ENCODE results near the gene SPTAN1.

DNA sequence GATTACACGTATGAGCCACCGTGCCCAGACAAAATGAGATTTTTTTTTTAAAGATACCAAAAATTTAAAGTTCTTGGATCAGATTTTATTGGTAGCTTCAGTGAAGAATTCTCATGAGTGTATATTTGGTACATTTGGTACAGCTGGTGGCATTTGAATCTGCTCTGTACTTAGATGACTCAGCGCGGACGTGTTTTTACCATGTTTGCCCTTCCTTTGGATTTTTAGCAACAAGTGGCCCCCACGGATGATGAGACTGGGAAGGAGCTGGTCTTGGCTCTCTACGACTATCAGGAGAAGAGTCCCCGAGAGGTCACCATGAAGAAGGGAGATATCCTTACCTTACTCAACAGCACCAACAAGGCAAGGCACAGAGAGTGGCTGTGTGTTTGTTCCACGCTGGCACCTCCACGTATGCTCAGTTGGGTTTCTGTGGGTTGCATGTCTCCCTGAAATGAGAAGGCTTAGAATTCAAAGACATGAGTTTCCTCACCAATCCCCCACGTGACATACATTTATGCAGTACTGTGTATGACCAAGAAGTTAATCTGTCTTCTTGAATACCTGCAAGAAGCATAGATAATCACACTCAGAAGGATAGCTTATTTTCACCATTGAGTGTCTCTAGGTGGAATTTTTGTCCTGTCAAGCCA, 36.3 kb downstream of the SPTAN1 start:
- TF ChIP-seq, protein P1, sequence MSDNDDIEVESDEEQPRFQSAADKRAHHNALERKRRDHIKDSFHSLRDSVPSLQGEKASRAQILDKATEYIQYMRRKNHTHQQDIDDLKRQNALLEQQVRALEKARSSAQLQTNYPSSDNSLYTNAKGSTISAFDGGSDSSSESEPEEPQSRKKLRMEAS (IDR thresholded peaks at IDR 0.05) = no peak
- TF ChIP-seq, protein P2, sequence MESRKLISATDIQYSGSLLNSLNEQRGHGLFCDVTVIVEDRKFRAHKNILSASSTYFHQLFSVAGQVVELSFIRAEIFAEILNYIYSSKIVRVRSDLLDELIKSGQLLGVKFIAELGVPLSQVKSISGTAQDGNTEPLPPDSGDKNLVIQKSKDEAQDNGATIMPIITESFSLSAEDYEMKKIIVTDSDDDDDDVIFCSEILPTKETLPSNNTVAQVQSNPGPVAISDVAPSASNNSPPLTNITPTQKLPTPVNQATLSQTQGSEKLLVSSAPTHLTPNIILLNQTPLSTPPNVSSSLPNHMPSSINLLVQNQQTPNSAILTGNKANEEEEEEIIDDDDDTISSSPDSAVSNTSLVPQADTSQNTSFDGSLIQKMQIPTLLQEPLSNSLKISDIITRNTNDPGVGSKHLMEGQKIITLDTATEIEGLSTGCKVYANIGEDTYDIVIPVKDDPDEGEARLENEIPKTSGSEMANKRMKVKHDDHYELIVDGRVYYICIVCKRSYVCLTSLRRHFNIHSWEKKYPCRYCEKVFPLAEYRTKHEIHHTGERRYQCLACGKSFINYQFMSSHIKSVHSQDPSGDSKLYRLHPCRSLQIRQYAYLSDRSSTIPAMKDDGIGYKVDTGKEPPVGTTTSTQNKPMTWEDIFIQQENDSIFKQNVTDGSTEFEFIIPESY (IDR thresholded peaks at IDR 0.05; ENCODE audit: extremely low read depth, insufficient replicate concordance, low read length) = no peak
- TF ChIP-seq, protein P3, sequence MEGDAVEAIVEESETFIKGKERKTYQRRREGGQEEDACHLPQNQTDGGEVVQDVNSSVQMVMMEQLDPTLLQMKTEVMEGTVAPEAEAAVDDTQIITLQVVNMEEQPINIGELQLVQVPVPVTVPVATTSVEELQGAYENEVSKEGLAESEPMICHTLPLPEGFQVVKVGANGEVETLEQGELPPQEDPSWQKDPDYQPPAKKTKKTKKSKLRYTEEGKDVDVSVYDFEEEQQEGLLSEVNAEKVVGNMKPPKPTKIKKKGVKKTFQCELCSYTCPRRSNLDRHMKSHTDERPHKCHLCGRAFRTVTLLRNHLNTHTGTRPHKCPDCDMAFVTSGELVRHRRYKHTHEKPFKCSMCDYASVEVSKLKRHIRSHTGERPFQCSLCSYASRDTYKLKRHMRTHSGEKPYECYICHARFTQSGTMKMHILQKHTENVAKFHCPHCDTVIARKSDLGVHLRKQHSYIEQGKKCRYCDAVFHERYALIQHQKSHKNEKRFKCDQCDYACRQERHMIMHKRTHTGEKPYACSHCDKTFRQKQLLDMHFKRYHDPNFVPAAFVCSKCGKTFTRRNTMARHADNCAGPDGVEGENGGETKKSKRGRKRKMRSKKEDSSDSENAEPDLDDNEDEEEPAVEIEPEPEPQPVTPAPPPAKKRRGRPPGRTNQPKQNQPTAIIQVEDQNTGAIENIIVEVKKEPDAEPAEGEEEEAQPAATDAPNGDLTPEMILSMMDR (IDR thresholded peaks at IDR 0.05 in 2 of 3, conservative IDR thresholded peaks at IDR 0.05 in 1 of 3; ENCODE audit: borderline replicate concordance in 1 of 3, insufficient read depth in 1 of 3, low read depth in 2 of 3, low read length in 2 of 3) = no peak
- TF ChIP-seq POLR2AphosphoS5 (IDR thresholded peaks at IDR 0.05; ENCODE audit: low read depth, low read length) (no peak), POLR2A (IDR thresholded peaks at IDR 0.05; ENCODE audit: borderline replicate concordance, extremely low read depth, insufficient read depth, insufficient read length) (no peak), EZH2 (IDR thresholded peaks at IDR 0.05) (no peak), EGR1 (IDR thresholded peaks at IDR 0.05; ENCODE audit: low read depth) (no peak)
